Measurements from ENCODE around the gene GRM4.
"Not testable (repeated sequence)": the region's sequence is repeated elsewhere in the genome, so short reads cannot be mapped to it uniquely, and the experiment has no call there.

Gene GRM4

GRCh38 chr6:34146021-34146782, at the start of gene GRM4:
Gene GRM4, minus strand, starts transcription at chr6:34146087. Its CDS starts 12,591 bp downstream, at chr6:34133496.
- peak in 1 of 2 experiments; percentile 10 for DNase-seq

- no peak for DNase-seq
Measured at GRCh38 chr6:34194772-34195171, 48.9 kb upstream of the GRM4 start.

- no peak for DNase-seq
Measured at GRCh38 chr6:34190504-34191122, 44.7 kb upstream of the GRM4 start.

GRCh38 chr6:34189806-34190503, 44.1 kb upstream of the GRM4 start:
- no peak for DNase-seq

GRCh38 chr6:34184726-34185125, 38.8 kb upstream of the GRM4 start:
- DNase-seq = not testable (repeated sequence)

- DNase-seq = no peak
Measured at GRCh38 chr6:34182751-34183531, 37.1 kb upstream of the GRM4 start.

GRCh38 chr6:34181908-34182307, 36.0 kb upstream of the GRM4 start:
- no peak for DNase-seq

GRCh38 chr6:34179106-34179720, 33.3 kb upstream of the GRM4 start:
- no peak for DNase-seq

- DNase-seq = no peak
Measured at GRCh38 chr6:34178357-34179105, 32.6 kb upstream of the GRM4 start.

- no peak for DNase-seq
Measured at GRCh38 chr6:34177181-34177591, 31.3 kb upstream of the GRM4 start.

- no peak for DNase-seq
Measured at GRCh38 chr6:34176261-34177031, 30.6 kb upstream of the GRM4 start.

GRCh38 chr6:34174846-34175399, 29.0 kb upstream of the GRM4 start:
- no peak for DNase-seq

GRCh38 chr6:34172961-34173775, 27.3 kb upstream of the GRM4 start:
- DNase-seq = no peak

GRCh38 chr6:34170346-34170745, 24.5 kb upstream of the GRM4 start:
- no peak for DNase-seq

- DNase-seq = no peak
Measured at GRCh38 chr6:34169897-34170296, 24.0 kb upstream of the GRM4 start.

- DNase-seq = no peak
Measured at GRCh38 chr6:34161857-34162515, 16.1 kb upstream of the GRM4 start.

- no peak for DNase-seq
Measured at GRCh38 chr6:34159844-34160243, 14.0 kb upstream of the GRM4 start.

- DNase-seq = no peak
Measured at GRCh38 chr6:34158876-34159275, 13.0 kb upstream of the GRM4 start.

GRCh38 chr6:34157851-34158250, 12.0 kb upstream of the GRM4 start:
- no peak for DNase-seq

All from SW 1271 (cell line).